Measurements from ENCODE around the gene PCNT. TPM values are rescaled to one million over a fixed set of nuclear protein-coding genes. Genes with fewer than 3 reads are reported as not detected.

The PCNT gene
- total RNA-seq, 3 donors from 2014 or later, result 29.4 to 33.1 (median 31.0) TPM

GRCh38 chr21:46336603-46337002, 12.6 kb downstream of the PCNT start:
- Mint-ChIP-seq H3K27me3 (ENCODE audit: low read depth) (no peaks in the 10 kb centered on the region), H3K36me3 (ENCODE audit: insufficient read depth) (peaks cover 31% of the 10 kb centered on the region), H3K9me3 (no peaks in the 10 kb centered on the region), H3K4me1 (ENCODE audit: low read depth) (no peaks in the 10 kb centered on the region), H3K4me3 (no peak overlapping the region)
- DNase-seq (no peak), ATAC-seq (no peak)

DNA sequence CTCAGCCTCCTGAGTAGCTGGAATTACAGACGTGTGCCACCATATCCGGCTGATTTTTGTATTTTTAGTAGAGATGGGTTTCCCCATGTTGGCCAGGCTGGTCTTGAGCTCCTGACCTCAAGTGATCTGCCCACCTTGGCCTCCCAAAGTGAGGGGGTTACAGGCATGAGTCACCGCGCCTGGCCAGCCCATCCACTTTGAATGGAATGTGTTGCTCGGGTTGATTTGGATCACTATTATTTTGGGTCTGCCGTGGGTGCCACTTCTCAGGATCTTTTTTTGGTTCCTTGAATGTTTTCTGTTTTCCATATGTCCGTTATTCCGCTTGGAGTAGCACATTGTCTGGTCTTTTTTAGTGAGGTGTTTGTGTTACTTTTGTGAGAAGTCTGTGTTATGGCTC, 17.0 kb downstream of the PCNT start:
- H3K4me3 Mint-ChIP-seq, result no peak overlapping the region
- H3K27me3 Mint-ChIP-seq (ENCODE audit: low read depth), result no peaks in the 10 kb centered on the region
- H3K36me3 Mint-ChIP-seq (ENCODE audit: insufficient read depth), result peaks cover 30% of the 10 kb centered on the region
- DNase-seq, result no peak
- H3K4me1 Mint-ChIP-seq (ENCODE audit: low read depth), result peaks cover 2% of the 10 kb centered on the region
- ATAC-seq, result no peak
- H3K9me3 Mint-ChIP-seq, result no peaks in the 10 kb centered on the region

DNA sequence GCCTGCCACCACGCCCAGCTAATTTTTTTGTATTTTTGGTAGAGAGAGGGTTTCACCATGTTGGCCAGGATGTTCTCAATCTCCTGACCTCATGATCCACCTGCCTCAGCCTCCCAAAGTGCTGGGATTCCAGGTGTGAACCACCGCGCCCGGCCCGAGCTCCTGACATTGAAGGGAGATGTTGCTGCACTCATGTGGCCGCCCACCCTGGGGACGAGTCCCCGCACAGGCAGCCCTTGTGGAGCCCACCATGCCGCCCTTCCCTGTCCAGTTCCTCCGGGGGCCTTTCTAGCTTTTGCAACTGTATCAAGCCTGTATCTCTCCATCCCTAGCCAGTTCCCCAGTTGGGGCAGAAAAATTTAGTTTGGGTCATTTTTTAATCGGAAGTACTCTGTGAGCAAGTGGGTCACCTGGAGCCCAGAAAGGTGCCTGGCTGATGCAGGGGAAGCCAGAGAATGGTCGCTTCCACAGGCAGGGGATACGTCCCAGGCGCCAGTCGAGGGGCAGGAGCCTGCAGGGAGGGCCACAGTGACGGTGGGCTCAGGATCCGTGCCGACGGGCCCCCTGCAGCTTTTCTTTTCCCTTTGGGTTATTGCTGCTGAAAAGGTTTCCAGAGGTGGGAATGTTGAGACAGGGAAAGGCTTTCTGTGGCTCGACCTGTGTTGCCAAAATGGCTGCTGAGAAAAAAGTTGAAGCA, 20.4 kb downstream of the PCNT start:
- H3K4me3 Mint-ChIP-seq, result no peak overlapping the region
- no peaks in the 10 kb centered on the region for H3K9me3 Mint-ChIP-seq
- peaks cover 33% of the 10 kb centered on the region for H3K36me3 Mint-ChIP-seq (ENCODE audit: insufficient read depth)
- DNase-seq (no peak), ATAC-seq (no peak)
- peaks cover 2% of the 10 kb centered on the region for H3K4me1 Mint-ChIP-seq (ENCODE audit: low read depth)
- no peaks in the 10 kb centered on the region for H3K27me3 Mint-ChIP-seq (ENCODE audit: low read depth)

DNA sequence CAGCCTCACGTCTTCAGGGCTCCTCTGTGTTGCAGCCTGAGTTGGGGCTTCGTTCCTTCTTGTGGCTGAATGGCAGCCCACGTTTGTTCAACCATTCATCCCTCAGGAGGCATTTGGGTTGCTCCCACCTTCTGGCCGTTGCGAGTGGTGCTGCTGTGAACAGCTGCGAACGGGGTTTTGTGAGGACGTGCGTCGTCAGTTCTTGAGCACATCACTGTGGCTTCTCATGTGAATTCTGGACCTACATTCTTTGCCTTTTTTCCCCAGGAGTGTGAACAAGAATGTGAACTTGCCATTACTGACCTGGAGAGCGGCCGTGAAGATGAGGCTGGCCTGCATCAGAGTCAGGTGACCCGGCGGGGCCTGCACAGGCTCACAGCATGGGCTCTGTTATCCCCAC, 21.9 kb downstream of the PCNT start:
- Mint-ChIP-seq H3K4me1 (ENCODE audit: low read depth) (peaks cover 2% of the 10 kb centered on the region), H3K36me3 (ENCODE audit: insufficient read depth) (peaks cover 30% of the 10 kb centered on the region)
- no peak for ATAC-seq

GRCh38 chr21:46346296-46347202, 22.6 kb downstream of the PCNT start:
- no peaks in the 10 kb centered on the region for H3K9me3 Mint-ChIP-seq
- no peak for DNase-seq
- H3K36me3 Mint-ChIP-seq (ENCODE audit: insufficient read depth), result peaks cover 36% of the 10 kb centered on the region
- peaks cover 2% of the 10 kb centered on the region for H3K4me1 Mint-ChIP-seq (ENCODE audit: low read depth)
- no peak for ATAC-seq
- H3K4me3 Mint-ChIP-seq, result no peak overlapping the region
- no peaks in the 10 kb centered on the region for H3K27me3 Mint-ChIP-seq (ENCODE audit: low read depth)

More for the DNA sequence above, 21.9 kb downstream of the PCNT start:
- Mint-ChIP-seq H3K9me3 (no peaks in the 10 kb centered on the region), H3K27me3 (ENCODE audit: low read depth) (no peaks in the 10 kb centered on the region), H3K4me3 (no peak overlapping the region)
- DNase-seq, result no peak

- no peak overlapping the region for H3K4me3 Mint-ChIP-seq
- ATAC-seq (no peak), DNase-seq (no peak)
- H3K4me1 Mint-ChIP-seq (ENCODE audit: low read depth), result peaks cover 2% of the 10 kb centered on the region
- peaks cover 37% of the 10 kb centered on the region for H3K36me3 Mint-ChIP-seq (ENCODE audit: insufficient read depth)
- no peaks in the 10 kb centered on the region for H3K9me3 Mint-ChIP-seq
- no peaks in the 10 kb centered on the region for H3K27me3 Mint-ChIP-seq (ENCODE audit: low read depth)
These were observed 23.2 kb downstream of the PCNT start for GRCh38 chr21:46347203-46347550.

GRCh38 chr21:46347791-46348381, 23.9 kb downstream of the PCNT start:
- DNase-seq, result no peak
- no peak for ATAC-seq
- Mint-ChIP-seq H3K4me1 (ENCODE audit: low read depth) (peaks cover 2% of the 10 kb centered on the region), H3K36me3 (ENCODE audit: insufficient read depth) (peaks cover 35% of the 10 kb centered on the region), H3K27me3 (ENCODE audit: low read depth) (no peaks in the 10 kb centered on the region), H3K4me3 (no peak overlapping the region), H3K9me3 (no peaks in the 10 kb centered on the region)

DNA sequence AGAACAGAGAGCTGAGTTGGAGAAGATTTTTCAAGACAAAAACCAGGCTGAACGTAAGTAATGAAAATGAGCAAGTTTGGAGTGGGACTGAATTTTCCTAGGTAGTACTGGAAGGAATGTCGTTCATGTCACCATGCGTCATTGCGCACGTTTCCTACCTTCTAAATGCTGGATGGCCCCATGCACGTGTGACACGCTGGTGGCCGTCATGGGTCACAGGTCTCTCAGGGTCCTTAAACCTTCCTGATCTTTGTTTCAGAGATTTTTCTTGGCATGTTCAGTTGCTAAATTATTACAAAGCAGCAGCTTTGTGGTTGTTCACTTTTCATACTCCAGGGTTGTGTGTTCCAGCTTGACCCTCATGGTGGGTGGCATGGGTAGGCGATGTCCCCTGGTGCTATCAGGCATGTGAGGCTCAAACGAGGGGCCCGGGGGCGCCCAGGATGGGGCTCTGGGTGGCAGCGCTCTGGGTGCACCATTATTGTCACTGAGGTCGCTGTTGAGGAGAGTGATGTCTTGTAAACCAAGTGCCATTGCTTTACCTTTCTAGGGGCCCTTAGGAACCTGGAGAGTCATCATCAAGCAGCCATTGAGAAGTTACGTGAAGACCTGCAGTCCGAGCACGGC, 25.3 kb downstream of the PCNT start:
- H3K4me3 Mint-ChIP-seq, result no peak overlapping the region
- no peaks in the 10 kb centered on the region for H3K27me3 Mint-ChIP-seq (ENCODE audit: low read depth)
- H3K36me3 Mint-ChIP-seq (ENCODE audit: insufficient read depth), result peaks cover 42% of the 10 kb centered on the region
- ATAC-seq (no peak), DNase-seq (no peak)
- no peaks in the 10 kb centered on the region for H3K9me3 Mint-ChIP-seq
- H3K4me1 Mint-ChIP-seq (ENCODE audit: low read depth), result no peaks in the 10 kb centered on the region

DNA sequence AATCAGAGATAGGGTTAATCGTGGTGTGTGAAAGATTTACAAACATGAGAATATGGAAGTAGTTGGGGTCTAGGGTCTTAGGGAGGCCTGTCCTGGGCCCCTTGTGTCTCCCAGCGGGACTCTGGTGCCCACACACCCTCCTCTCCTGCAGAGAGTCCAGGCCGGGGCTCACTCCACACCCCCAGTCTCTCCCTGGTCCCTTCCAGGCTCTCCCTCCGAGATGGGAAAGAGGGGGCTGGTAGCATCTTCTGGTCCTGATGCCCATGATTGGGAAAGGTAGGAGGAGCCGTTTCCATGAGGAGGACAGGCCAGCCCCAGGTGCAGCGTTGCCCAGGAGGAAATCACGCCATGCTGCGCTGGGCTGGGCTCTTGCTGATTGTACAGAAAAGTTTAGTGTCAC, 26.6 kb downstream of the PCNT start:
- Mint-ChIP-seq H3K27me3 (ENCODE audit: low read depth) (no peaks in the 10 kb centered on the region), H3K4me3 (no peak overlapping the region), H3K4me1 (ENCODE audit: low read depth) (no peaks in the 10 kb centered on the region), H3K9me3 (no peaks in the 10 kb centered on the region), H3K36me3 (ENCODE audit: insufficient read depth) (peaks cover 45% of the 10 kb centered on the region)
- DNase-seq (no peak), ATAC-seq (no peak)

- ATAC-seq, result no peak
- H3K27me3 Mint-ChIP-seq (ENCODE audit: low read depth), result no peaks in the 10 kb centered on the region
- no peaks in the 10 kb centered on the region for H3K9me3 Mint-ChIP-seq
- H3K4me3 Mint-ChIP-seq, result no peak overlapping the region
- peaks cover 41% of the 10 kb centered on the region for H3K36me3 Mint-ChIP-seq (ENCODE audit: insufficient read depth)
- no peaks in the 10 kb centered on the region for H3K4me1 Mint-ChIP-seq (ENCODE audit: low read depth)
- no peak for DNase-seq
These were observed 27.0 kb downstream of the PCNT start for GRCh38 chr21:46350981-46351380.

DNA sequence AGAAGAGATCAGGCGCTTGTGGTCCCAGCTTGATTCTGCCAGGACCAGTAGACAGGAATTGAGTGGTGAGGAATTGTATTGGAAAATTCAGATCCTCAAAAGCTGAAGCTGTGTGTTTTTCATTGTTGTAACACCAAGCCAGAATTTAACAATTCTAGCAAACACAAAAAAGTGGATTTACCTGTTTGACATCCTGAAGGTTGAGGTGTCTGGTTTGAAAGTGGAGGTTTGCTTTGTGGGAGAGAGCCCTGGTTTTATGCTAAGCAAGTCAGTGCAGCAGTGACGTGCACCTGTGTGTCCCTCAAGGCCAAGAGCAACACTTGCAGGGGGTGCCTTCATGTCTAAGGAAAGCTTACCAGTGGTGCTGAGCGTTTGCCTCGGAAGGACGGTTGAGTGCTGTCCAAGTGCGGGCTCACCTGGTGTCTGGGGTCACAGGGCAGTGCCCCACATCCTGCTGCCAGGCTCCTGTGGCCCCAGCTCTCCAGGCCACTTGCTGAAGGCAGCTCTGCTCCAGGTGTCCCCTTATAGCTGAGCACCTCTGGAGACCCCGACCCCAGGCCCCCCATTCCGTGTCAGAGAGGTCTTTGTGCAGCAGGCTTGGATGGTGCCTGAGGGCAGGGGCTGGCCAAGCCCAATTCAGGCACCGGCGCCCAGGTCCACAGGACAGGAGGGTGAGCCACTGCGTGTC, 27.7 kb downstream of the PCNT start:
- H3K4me1 Mint-ChIP-seq (ENCODE audit: low read depth), result no peaks in the 10 kb centered on the region
- DNase-seq, result no peak
- H3K4me3 Mint-ChIP-seq, result no peak overlapping the region
- H3K36me3 Mint-ChIP-seq (ENCODE audit: insufficient read depth), result peaks cover 39% of the 10 kb centered on the region
- H3K27me3 Mint-ChIP-seq (ENCODE audit: low read depth), result no peaks in the 10 kb centered on the region
- H3K9me3 Mint-ChIP-seq, result no peaks in the 10 kb centered on the region
- ATAC-seq, result no peak

- Mint-ChIP-seq H3K36me3 (ENCODE audit: insufficient read depth) (peaks cover 38% of the 10 kb centered on the region), H3K4me3 (no peak overlapping the region), H3K9me3 (no peaks in the 10 kb centered on the region), H3K27me3 (ENCODE audit: low read depth) (no peaks in the 10 kb centered on the region), H3K4me1 (ENCODE audit: low read depth) (no peaks in the 10 kb centered on the region)
- no peak for ATAC-seq
- no peak for DNase-seq
These were observed 28.2 kb downstream of the PCNT start for GRCh38 chr21:46352164-46352515.

DNA sequence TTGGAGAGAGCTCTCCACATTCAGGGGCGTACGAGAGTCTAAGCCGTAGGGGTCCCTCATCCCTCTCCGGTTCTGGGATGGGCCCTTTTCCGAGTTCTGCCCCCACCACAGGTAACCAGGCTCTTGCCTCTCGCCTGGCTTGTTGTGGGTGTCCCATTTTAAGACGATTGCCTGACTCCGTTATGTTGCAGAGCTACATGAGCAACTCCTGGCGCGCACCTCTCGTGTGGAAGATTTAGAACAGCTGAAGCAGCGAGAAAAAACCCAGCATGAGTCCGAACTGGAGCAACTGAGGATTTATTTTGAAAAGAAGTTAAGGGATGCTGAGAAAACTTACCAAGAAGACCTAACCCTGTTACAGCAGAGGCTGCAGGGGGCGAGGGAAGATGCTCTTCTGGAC, 29.0 kb downstream of the PCNT start:
- Mint-ChIP-seq H3K27me3 (ENCODE audit: low read depth) (no peaks in the 10 kb centered on the region), H3K4me1 (ENCODE audit: low read depth) (no peaks in the 10 kb centered on the region), H3K9me3 (no peaks in the 10 kb centered on the region), H3K36me3 (ENCODE audit: insufficient read depth) (peaks cover 39% of the 10 kb centered on the region), H3K4me3 (no peak overlapping the region)
- ATAC-seq (no peak), DNase-seq (no peak)

GRCh38 chr21:46354046-46354445, 30.1 kb downstream of the PCNT start:
- Mint-ChIP-seq H3K36me3 (ENCODE audit: insufficient read depth) (peaks cover 40% of the 10 kb centered on the region), H3K4me3 (no peak overlapping the region), H3K9me3 (no peaks in the 10 kb centered on the region), H3K27me3 (ENCODE audit: low read depth) (no peaks in the 10 kb centered on the region), H3K4me1 (ENCODE audit: low read depth) (no peaks in the 10 kb centered on the region)
- no peak for DNase-seq
- no peak for ATAC-seq

Data from activated T-cell treated with anti-CD3 and anti-CD28 coated beads, Interleukin-2, amount 50 U/mL, for 4 hours (primary cell).